ENCODE results near the gene FYN.

DNA sequence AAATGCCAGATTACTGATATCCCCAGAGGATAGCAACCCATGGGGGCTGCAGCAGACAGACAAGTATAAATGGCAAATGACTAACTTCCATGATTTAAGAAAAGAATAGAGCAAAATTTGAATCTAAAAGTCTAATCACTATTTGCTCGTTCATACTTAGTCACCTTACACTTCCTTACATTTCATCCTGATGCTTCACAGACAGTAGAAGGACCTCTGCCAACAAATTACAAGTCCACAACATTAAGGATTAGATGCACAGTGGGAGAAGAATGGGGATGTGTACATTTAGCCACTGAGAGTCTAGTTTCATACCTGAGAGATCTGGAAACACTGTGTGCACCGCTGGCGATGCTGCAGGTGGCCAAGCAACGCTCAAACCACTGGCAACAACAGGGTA is 72.4 kb downstream of the FYN start:
- TF ChIP-seq, protein P1, sequence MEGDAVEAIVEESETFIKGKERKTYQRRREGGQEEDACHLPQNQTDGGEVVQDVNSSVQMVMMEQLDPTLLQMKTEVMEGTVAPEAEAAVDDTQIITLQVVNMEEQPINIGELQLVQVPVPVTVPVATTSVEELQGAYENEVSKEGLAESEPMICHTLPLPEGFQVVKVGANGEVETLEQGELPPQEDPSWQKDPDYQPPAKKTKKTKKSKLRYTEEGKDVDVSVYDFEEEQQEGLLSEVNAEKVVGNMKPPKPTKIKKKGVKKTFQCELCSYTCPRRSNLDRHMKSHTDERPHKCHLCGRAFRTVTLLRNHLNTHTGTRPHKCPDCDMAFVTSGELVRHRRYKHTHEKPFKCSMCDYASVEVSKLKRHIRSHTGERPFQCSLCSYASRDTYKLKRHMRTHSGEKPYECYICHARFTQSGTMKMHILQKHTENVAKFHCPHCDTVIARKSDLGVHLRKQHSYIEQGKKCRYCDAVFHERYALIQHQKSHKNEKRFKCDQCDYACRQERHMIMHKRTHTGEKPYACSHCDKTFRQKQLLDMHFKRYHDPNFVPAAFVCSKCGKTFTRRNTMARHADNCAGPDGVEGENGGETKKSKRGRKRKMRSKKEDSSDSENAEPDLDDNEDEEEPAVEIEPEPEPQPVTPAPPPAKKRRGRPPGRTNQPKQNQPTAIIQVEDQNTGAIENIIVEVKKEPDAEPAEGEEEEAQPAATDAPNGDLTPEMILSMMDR (IDR thresholded peaks at IDR 0.05 in 2 of 3, conservative IDR thresholded peaks at IDR 0.05 in 1 of 3; ENCODE audit: insufficient read depth in 2 of 3, low read depth in 1 of 3, low read length in 3 of 3) = no peak
- no peak for TF ChIP-seq LEF1 (IDR thresholded peaks at IDR 0.05)
- no peak for TF ChIP-seq ZKSCAN3 (CRISPR knock-in tag; IDR thresholded peaks at IDR 0.05)
- TF ChIP-seq MAFK (IDR thresholded peaks at IDR 0.05; ENCODE audit: low read length) = no peak
- no peak for TF ChIP-seq CREB1 (IDR thresholded peaks at IDR 0.05)
- no peak for TF ChIP-seq CREB1 (CRISPR knock-in tag; IDR thresholded peaks at IDR 0.05)

Measured in K562 (cell line).